H7 (cell line): Measurements from ENCODE around the gene FNDC5. TPM values are rescaled to one million over a fixed set of nuclear protein-coding genes. Genes with fewer than 3 reads are reported as not detected.

Source experiments
- DNase-seq: peaks from one replicate; pipeline ENCODE4 v3.0.0; 2012
- H3K27me3 ChIP-seq: 2 replicates; pipeline ENCODE4 v1.6.0; 2011; ENCODE audit warnings: mild to moderate bottlenecking, low read length; ENCODE audit not compliant: control insufficient read depth, insufficient read depth
- H3K36me3 ChIP-seq: replicated peaks from 2 replicates; pipeline ENCODE4 v1.5.1; 2011; ENCODE audit warnings: low read length; ENCODE audit not compliant: control insufficient read depth, insufficient read depth
- H3K4me3 ChIP-seq: 2 replicates; pipeline ENCODE4 v1.5.1; 2011; ENCODE audit warnings: low read depth, mild to moderate bottlenecking, control low read depth, low read length, moderate library complexity; ENCODE audit not compliant: insufficient read depth
- total RNA-seq: library from RNA; depleted of rRNA; stranded (reverse); fragments of >200 nt; shearing (Covaris generic); gene quantifications from 2 replicates; pipeline ENCODE4 v1.2.3, GENCODE V29; 2014

Gene FNDC5
- total RNA-seq, 1 experiment from 2014 or later, result 4.4 TPM

DNA sequence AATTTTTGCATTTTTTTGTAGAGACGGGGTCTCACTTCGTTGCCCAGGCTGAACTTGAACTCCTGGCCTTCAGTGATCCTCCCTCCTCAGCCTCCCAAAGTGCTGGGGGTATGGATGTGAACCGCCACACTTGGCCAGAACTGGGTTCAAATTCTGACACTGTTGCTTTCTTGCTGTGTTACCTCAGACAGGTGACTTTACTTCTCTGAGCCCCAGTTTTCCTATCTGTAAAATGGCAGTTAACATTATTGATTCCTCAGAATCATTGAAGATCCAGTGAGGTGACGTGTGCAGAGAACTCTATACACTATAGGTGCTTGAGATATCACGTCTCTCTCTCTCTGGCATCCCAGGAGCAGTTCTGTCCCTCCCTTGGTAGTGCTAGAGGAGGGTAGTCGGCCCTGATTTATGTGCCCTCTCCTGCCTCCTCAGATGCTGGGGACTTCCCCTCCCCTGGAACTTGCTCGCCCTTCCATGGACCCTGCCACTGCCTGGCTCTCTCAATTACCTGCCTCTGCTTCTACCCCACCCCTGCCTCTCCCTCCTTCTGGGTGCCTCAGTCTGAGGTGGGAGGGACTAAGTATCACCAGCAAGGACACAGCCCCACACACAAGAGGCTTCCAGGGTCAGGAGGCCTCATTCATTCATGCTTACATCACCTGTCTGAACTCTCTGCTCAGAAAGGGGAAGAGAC is 12.8 kb upstream of the FNDC5 start:
- H3K4me3 ChIP-seq, result no peak overlapping the region
- peaks cover 45% of the 10 kb centered on the region for H3K27me3 ChIP-seq
- H3K36me3 ChIP-seq, result no peaks in the 10 kb centered on the region
- DNase-seq, result no peak

DNA sequence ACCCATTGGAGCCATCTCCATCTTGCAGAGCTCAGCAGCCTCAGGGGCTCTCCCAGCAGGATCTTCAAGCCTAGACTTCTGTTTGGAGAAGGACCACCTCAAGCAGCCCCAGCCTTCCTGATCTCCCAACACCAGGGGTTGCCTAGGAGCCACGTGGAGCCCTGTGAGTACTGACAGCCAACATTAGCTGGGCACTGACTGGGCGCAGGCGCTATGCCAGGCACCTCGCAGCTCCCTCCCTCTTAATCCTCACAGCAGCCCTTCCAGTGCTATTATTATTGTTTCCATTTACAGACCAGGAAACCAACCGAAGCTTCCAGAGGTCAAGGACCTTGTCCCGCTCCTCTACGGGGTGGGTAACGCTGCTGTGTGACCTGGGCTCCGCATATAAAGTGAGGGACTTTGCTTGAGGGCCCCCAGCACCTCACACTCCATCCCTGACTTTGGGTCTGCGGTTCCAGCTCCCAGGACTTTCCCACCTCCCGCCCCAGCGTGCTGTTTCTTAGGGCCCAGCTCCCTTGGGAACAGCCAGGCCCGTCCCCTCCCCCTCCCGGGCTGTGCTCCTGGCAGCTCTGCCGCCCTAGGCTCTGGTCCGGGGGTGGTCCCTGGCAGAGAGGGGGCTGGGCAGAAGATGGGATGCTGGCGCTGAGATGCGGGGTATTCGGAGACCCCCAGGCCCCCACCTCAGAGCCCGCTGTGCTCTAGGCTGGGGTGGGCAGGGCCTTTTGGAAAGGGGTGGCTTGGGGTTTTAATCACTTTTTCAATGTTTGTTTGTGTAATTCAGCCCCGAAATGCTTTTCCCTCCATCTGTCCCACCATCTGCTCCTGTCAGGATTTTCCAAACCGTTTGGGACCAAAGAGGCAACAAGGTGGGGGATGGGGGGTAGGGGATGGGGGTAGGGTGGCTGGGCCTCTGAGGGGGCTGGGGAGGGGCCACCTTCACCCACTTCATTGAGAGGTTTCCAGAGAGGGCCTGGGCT is 11.4 kb upstream of the FNDC5 start:
- no peaks in the 10 kb centered on the region for H3K36me3 ChIP-seq
- DNase-seq, result peak; percentile 82
- H3K4me3 ChIP-seq, result no peak overlapping the region
- peaks cover 33% of the 10 kb centered on the region for H3K27me3 ChIP-seq

DNA sequence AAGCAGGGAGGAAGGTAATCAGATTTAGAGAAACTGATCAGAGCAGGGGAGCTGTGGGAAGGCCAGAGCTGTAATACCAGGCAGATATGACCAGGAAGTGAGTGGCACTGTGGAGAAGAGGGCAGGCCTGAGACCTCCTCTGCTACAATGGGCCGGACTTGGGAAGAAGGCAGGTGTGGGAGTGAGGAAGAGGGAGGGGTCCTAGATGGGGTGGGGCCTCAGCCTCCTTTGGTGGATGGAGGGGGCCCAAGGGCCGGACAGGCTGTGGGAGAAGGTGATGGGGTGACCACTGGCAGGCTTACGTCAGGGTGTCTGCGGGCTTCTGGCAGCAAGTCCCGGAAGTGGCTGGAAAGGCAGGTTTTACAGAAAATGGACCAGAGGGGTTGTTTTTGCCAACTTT is 10.6 kb upstream of the FNDC5 start:
- no peak for DNase-seq
- peaks cover 29% of the 10 kb centered on the region for H3K27me3 ChIP-seq

DNA sequence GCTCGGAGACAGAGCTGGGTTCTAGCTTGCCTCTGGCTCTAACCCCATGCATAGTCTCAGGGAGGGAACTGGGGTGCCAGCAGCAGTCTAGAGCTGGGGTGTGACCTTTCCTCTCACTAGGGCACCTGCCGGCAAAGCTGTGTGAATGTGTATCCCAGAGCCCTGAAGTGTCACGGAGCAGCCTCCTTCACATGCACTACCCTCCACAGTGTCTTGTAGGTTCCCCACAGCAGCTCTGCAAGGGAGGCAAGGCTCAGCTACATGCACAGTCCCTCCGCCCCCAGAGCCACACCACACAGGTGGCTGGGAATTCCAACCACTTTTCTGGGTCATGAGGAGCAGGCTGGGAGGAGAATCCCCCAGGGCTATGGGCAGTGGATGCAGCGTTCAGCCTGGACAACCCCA is 7.9 kb upstream of the FNDC5 start:
- Histone ChIP-seq H3K36me3 (no peaks in the 10 kb centered on the region), H3K27me3 (peaks cover 4% of the 10 kb centered on the region), H3K4me3 (no peak overlapping the region)

More for the DNA sequence above, 10.6 kb upstream of the FNDC5 start:
- no peak overlapping the region for H3K4me3 ChIP-seq
- H3K36me3 ChIP-seq, result no peaks in the 10 kb centered on the region

DNA sequence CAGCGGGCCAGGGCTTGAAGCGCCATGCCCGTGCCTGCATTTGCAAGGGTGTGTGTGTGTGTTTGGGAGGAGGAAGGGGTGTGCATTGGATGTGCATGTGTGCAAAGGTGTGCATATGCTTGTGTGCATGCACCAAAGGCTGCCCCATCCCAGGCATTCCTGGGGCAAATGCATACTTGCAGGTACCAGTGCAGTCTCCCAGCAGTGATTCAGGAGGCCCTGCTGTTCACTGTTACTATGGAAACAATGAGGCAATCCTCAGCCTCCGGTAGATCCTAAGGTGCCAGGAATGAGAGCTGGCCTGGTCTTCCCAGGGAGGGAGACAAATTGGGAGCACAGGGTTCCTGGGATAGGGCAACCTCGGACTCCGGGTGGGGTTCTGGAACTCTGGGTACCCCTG is 7.5 kb upstream of the FNDC5 start:
- peak; percentile 86 for DNase-seq
- Histone ChIP-seq H3K27me3 (peaks cover 3% of the 10 kb centered on the region), H3K4me3 (no peak overlapping the region), H3K36me3 (no peaks in the 10 kb centered on the region)

More for the DNA sequence above, 7.9 kb upstream of the FNDC5 start:
- DNase-seq, result no peak

DNA sequence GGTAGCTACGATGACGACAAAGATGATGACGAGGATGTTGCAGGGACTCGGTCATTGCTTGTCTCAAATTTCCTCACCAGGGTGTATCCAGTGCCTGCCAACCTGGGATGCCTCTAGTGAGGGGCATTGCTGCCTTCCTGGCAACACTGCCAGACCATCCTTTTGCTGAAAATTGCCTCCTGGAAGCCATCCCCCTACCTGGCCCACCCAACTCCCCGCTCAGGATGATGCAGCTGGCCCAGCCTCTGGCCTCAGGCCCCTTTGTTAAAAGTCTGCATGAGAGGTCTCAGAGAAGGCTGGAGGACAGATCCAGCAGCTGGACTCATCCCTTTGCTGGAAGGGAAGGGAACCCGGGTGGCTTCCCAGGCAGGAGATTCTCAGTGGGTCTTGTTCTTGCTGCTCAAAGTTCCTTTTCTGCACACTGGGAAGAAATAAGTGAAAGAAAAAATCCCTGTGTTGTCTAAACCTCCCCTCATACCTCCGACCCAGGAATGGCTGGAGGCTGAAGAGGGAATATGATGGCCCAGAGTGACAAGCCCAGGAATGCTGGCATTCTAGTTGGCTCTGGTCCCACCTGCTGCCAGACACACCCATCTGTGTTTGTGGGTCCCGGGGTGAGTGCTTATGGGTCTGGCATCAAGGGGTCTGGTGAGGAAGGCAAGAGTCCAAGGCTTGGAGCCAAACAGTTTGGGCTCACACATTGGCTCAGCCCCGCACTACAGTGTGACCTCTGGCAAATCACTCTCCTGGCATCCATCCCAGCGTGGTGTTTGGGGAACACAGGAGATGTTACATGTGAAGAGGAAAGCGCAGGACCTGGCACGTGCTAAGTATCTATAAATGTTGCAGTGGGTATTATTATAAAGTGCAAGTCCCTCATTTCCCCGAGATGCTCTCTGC is 6.7 kb upstream of the FNDC5 start:
- no peak overlapping the region for H3K4me3 ChIP-seq
- peaks cover 3% of the 10 kb centered on the region for H3K27me3 ChIP-seq
- H3K36me3 ChIP-seq, result no peaks in the 10 kb centered on the region
- DNase-seq, result no peak

DNA sequence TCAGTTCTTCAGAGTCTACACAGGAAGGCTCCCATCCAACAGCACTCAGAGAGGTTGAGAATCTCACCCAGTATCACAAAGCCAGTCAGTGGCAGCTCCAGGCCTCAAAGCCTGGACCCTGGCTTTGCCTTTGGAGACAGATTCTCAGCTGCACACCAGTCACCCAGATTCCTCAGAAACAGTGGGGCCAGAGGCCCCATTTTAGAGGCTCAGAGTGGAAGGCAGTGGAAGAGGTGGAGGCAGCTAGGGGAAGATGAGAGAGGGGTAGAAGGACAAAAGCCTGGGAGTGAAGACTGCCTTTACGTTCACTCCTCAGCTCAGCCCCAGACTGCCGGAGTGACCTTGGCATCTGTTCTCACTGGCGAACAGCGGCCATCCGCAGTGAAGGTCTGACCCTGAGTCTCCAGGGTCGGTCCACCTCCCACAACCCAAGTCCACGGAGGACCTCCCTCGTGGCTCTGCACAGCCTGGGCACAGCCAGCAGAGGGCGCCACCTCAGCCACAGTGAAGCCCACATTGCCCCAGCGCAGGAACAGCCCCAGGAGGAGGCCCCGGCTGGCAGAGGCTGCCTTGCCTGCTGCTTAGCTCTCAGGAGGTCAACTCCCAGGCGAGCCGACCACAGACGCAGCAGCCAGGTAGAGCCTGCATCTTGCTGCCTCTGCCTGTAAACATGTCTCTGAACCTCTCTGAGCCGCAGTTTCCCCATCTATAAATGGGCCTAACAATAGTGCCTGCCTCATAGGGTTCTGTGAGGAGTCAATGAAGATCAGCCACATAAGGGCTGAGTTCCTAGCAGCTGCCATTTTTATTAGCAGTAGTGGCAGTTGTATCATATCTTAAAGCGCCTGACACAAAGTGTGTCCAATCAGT is 5.9 kb upstream of the FNDC5 start:
- DNase-seq, result peak; percentile 94
- Histone ChIP-seq H3K27me3 (peaks cover 10% of the 10 kb centered on the region), H3K36me3 (no peaks in the 10 kb centered on the region), H3K4me3 (no peak overlapping the region)

DNA sequence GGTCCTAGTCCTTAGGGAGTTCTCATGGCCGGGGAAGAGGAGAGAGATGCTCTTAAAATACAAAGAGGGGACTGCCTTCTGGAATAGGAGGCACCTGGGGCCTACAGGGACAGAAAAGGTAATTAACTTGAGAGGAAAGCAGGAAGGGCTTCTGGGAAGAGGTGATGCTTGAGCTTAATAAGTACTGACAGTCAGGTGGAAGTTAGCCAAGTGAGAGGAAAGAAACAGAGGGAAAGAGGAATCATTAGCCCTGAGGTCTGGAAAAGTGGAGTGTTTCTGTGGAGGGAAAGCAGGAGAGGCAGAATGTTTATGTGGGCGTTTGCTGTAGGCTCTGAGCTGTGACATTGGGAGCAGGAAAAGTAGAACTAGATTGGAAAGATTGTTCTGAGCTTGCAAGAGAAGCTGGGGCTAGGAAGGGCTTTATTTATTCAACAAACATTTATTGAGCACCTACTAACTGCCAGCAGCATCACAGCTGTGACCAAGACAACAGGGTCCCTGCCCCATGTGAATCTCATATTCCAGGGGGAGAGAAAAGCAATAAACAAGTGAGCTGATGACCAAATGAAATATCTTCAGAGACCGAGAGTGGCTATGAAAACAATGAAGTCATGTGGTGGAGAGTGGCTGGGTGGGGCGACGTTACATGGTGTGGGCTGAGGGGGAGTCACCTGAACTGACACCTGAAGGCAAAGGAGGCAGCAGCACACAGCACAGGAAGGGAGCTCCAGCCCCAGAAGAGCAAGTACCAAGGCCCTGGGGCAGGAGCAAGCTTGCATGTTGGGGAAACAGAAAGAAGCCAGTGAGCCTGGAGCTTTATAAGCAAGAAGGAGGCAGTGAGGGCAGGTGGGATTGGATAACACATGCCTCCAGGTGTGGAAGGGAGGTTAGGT is 4.4 kb upstream of the FNDC5 start:
- DNase-seq, result peak; percentile 43
- Histone ChIP-seq H3K4me3 (no peak overlapping the region), H3K36me3 (no peaks in the 10 kb centered on the region), H3K27me3 (peaks cover 22% of the 10 kb centered on the region)

DNA sequence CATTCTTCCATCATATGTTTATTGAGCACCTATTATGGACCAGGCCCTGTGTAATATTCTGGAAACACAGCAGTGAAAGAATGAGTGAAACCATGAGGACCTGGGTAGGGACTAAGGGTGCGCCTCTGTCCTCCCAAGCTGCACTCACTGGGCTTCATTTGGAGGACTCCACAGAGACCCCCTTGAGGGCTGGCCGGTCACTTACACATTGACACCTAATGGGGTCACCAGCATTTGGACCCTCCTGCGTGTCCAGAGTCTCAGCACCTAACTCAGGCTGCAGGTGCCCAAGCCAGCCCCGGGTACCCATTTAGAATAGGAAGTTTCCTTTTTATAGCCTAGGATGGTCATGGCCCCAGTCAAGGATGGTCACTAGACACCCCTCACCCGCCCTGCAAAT is 2.8 kb upstream of the FNDC5 start:
- Histone ChIP-seq H3K27me3 (peaks cover 34% of the 10 kb centered on the region), H3K36me3 (no peaks in the 10 kb centered on the region), H3K4me3 (no peak overlapping the region)
- peak; percentile 5 for DNase-seq

DNA sequence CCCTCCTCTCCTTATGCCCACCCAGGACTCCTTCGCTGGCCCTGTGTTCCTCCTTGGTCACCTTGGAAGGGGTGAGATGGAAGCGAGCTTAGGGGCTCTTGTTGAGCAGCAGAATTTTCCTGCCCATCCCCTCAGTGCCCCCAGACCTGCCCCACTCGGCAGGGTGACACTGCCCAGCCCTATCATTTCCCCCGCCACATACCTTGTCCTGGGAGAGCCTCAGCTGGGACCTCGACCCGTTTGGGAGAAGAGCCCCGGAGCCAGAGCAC is 1.4 kb upstream of the FNDC5 start:
- H3K27me3 ChIP-seq, result peaks cover 36% of the 10 kb centered on the region
- no peaks in the 10 kb centered on the region for H3K36me3 ChIP-seq
- DNase-seq, result no peak
- H3K4me3 ChIP-seq, result no peak overlapping the region

DNA sequence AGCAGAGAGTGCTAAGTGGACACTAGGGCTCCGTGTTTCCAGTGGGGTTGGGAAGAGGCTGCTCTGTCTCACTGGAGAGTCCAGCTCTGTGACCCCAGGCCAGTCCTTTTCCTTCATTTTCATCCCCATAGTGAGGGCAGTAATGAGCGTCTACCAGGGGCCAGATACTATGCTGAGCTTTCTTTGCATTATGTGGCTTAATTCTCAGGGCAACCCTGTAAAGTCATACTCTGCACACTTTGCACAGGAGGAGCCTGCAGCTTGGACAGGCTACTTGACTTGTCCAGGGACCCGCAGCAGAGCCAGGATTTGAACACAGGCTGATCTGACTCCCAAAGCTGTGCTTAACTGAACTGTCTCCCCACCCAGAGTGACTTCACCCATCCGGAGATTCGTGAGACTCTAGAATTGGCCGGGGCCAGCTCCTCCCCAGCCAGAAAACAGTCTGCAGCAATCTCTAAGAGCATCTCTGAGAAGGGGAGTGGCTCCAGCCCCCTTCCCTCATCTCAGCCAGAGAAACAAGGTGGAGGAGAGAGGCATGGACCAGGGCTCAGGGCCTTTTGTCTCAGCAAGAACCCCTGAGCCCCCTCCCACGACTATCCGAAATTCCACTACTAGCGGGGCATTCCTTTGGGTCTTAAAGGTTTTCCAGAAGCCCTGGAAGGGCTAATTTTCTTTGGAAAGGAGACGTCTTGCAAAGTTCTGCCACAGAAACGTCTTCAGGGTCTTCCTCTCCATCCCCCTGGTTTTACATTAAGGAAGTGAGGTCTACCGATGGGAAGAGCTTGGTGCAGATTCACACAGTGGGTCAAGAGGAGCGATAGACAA is 866 bp upstream of the FNDC5 start:
- peak; percentile 65 for DNase-seq
- H3K36me3 ChIP-seq, result no peaks in the 10 kb centered on the region
- H3K4me3 ChIP-seq, result peak overlapping the region; percentile 49; the same call in 1 of the 2 replicates
- H3K27me3 ChIP-seq, result peaks cover 36% of the 10 kb centered on the region

DNA sequence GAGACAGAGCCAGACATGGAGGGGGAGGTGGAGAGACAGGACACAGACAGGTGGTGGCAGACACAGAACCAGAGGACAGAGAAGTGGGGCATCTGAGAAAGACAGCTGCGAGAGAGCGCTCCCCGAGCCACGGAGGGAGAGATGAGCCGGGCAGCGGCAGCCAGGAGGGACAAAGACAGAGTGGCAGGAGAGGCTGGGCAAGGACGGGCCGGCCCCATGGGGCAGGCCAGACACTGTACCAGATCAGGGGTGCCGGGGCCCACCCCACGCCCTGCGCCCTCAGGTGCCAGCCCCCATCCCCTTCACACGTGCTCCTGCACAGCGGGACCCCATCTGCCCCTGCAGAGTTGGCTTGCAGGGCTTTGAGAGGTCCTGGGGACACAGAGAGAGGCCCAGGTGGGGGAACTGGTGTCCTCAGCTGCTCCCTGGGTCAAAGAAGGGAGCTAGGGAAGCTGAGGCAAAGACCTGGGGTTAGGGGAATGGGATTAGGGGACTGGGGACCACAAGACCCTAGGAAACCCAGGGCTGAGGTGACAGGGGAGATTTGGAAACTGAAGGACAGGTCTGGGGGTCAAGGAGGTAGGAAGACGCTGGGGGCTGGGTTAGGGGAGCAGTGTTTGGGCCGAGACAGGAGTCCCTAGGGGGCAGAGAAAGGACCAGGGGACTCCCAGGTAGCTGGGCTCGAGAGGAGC is 643 bp downstream of the FNDC5 start:
- Histone ChIP-seq H3K27me3 (peaks cover 33% of the 10 kb centered on the region), H3K4me3 (peak overlapping the region; percentile 28), H3K36me3 (no peaks in the 10 kb centered on the region)
- peak; percentile 72 for DNase-seq
